ENCODE results near the gene ATP5F1C.

- no peak for TF ChIP-seq POLR2A (IDR thresholded peaks at IDR 0.05)
- TF ChIP-seq CTCF (IDR thresholded peaks at IDR 0.05), result no peak
Measured at GRCh38 chr10:7824251-7824650, 36.3 kb downstream of the ATP5F1C start.

Measured in transverse colon (tissue), 3 donors.